Kidney (tissue), 14 donors: ENCODE results near the gene PPIE. TPM values are rescaled to one million over a fixed set of nuclear protein-coding genes. Genes with fewer than 3 reads are reported as not detected.

Source experiments
- DNase-seq, 5 donors: peaks; one replicate each; pipeline ENCODE4 v3.0.0-alpha.2; 2013 to 2020
- FAIRE-seq: peaks from 2 replicates; lab custom pipeline; 2012; peaks lifted over from hg19 to GRCh38; lab: Jason Lieb, UNC
- H3K27ac ChIP-seq, 2 donors: one replicate each; pipeline ENCODE4 v1.7.0; 2013; ENCODE audit warnings: low read depth in 2 of 2, low read length in 2 of 2, inconsistent platforms in 1 of 2
- H3K27me3 ChIP-seq: one replicate; pipeline ENCODE4 v1.7.1; 2013; ENCODE audit warnings: low read length, inconsistent platforms; ENCODE audit not compliant: control insufficient read depth, insufficient read depth
- H3K36me3 ChIP-seq, 3 donors: one replicate each; pipeline versions ENCODE4 v1.7.0 to v1.7.1; 2013; ENCODE audit warnings: low read length in 3 of 3, control low read depth in 1 of 3, inconsistent platforms in 1 of 3; ENCODE audit not compliant: insufficient read depth in 3 of 3, control insufficient read depth in 2 of 3
- H3K4me1 ChIP-seq, 3 donors: one replicate each; pipeline versions ENCODE4 v1.7.0 to v1.7.1; 2013; ENCODE audit warnings: low read length in 3 of 3, inconsistent platforms in 1 of 3, low read depth in 1 of 3; ENCODE audit not compliant: control insufficient read depth in 2 of 3, insufficient read depth in 2 of 3
- H3K4me3 ChIP-seq, 3 donors: one replicate each; pipeline versions ENCODE4 v1.7.0 to v1.8.1; 2013; ENCODE audit warnings: low read length in 3 of 3, control low read depth in 1 of 3, inconsistent platforms in 1 of 3
- H3K9ac ChIP-seq, 3 donors: one replicate each; pipeline versions ENCODE4 v1.7.0 to v1.7.1; 2013; ENCODE audit warnings: low read length in 3 of 3, control low read depth in 1 of 3, inconsistent platforms in 1 of 3
- H3K9me3 ChIP-seq, 3 donors: one replicate each; pipeline versions ENCODE4 v1.7.0 to v1.7.1; 2013; ENCODE audit warnings: low read length in 3 of 3, control low read depth in 1 of 3, inconsistent platforms in 1 of 3; ENCODE audit not compliant: control insufficient read depth in 2 of 3, insufficient read depth in 1 of 3
- intact Hi-C: fragments of 100-400 bp; cut with DNase I; formaldehyde crosslinking; loops from one replicate; pipeline ENCODE4 v1.11.1; 2022
- polyA plus RNA-seq: library from polyadenylated mRNA; stranded (reverse); fragments of 350-450 nt; fragmentation: Illumina TruSeq; extraction: RNeasy Lipid Tissue Mini Kit (QIAGEN cat#74804); gene quantifications from one replicate; pipeline ENCODE4 v1.2.3, GENCODE V29; 2014; ENCODE audit warnings: low read depth, low replicate concordance; ENCODE audit not compliant: insufficient read depth
- total RNA-seq: library from RNA; stranded (reverse); fragmentation: NEBNext Ultra II Directional; extraction: Animal tissue kit (Norgen Biotek cat#: 25700); gene quantifications from one replicate; pipeline ENCODE4 v1.2.1, GENCODE V29; 2021
- TF ChIP-seq, protein P1 (sequence below): IDR thresholded peaks from 3 replicates; pipeline ENCODE4 v1.5.1; 2012; ENCODE audit warnings: mild to moderate bottlenecking, moderate library complexity, borderline replicate concordance; ENCODE audit not compliant: insufficient read depth; ENCODE audit errors: extremely low read depth
- donor health status: control.
- donor health status: control.
- donor health status: control.
- donor health status: control.
- donor health status: control.
- donor health status: DM: yes; HTN: yes; CAD: no.
- donor health status: Normal renal cell carcinoma (clear cell type).

PPIE gene
- total and polyA plus RNA-seq, 2 donors from 2014 or later: 52.0 to 58.6 TPM

DNA sequence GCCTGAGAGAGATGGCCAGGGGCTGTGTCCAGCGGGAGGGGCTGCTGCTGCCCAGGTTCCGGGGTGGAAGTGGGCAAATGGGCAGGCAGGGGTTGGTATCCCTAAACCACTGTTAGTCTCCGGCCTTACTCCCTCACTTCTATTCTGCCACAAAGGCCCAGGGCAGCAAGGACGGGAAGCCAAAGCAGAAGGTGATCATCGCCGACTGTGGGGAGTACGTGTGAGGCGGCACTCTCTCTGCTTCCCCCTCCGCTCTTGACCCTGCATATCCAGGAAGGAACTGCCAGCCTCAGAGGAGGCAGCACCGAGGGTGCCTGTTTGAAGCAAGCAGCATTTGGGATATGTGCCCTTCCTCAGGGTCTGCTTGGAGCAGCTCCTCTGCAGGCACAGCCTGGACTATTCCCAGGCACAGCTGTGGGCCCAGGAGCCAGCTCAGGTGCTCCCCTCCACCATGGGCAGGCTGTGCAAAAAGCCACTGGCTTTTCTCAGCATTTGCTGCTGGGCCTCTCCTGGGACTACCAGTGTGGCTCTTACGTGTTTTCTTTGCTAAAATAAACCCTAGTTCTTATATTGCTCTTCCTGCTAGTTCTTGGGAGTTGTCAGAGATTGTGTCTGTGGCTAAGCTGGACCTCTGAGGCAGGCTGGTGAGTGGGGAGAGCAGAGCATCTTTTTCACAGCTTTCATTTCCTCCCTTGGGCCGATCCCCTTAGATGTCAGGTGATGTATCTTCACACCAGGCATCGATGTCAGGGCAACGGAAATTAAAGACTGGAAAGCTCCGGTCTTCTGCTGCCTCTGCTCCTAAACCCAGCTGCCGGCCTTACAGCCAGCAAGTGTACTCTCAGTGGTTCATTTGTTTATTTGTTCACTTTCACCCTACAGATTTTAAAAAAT lies 14.7 kb downstream of the PPIE start:
- DNase-seq (peak in 1 of 5 donors; percentile 56), FAIRE-seq (no peak)
- H3K9me3 ChIP-seq: no peaks in the 10 kb centered on the region
- intact Hi-C loops: no loop called here
- H3K4me3 ChIP-seq: no peak overlapping the region
- peaks cover 15 to 64% (median 63%) of the 10 kb centered on the region in 3 donors for H3K36me3 ChIP-seq
- no peak overlapping the region for H3K9ac ChIP-seq
- H3K27me3 ChIP-seq: no peaks in the 10 kb centered on the region
- TF ChIP-seq, protein P1, sequence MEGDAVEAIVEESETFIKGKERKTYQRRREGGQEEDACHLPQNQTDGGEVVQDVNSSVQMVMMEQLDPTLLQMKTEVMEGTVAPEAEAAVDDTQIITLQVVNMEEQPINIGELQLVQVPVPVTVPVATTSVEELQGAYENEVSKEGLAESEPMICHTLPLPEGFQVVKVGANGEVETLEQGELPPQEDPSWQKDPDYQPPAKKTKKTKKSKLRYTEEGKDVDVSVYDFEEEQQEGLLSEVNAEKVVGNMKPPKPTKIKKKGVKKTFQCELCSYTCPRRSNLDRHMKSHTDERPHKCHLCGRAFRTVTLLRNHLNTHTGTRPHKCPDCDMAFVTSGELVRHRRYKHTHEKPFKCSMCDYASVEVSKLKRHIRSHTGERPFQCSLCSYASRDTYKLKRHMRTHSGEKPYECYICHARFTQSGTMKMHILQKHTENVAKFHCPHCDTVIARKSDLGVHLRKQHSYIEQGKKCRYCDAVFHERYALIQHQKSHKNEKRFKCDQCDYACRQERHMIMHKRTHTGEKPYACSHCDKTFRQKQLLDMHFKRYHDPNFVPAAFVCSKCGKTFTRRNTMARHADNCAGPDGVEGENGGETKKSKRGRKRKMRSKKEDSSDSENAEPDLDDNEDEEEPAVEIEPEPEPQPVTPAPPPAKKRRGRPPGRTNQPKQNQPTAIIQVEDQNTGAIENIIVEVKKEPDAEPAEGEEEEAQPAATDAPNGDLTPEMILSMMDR: no peak
- H3K27ac ChIP-seq: no peak overlapping the region
- H3K4me1 ChIP-seq: no peaks in the 10 kb centered on the region

DNA sequence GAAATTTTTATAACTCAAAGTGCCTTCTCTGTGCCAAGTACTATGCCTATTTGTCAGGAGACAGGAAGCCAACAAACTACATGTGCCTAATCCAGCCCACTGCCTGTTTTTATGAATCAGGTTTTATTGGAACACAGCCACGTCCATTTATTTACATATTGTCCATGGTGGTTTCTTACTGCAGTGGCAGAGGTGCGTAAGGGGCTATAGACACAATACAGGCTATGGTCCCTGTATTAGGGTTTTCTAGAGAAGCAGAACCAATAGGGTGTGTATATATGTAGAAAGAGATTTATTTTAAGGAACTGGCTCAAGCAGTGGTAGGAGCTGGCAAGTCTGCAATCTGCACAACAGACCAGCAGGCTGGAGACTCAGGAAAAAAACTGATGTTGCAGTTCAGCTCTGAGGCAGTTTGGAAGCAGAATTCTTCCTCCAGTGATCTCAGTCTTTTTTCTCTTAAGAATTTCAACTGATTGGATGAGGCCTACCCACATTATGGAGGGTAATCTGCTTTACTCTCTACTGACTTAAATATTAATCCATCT lies 15.4 kb downstream of the PPIE start:
- FAIRE-seq: no peak
- H3K4me1 ChIP-seq: no peaks in the 10 kb centered on the region
- H3K27ac ChIP-seq: no peak overlapping the region
- intact Hi-C loops: no loop called here
- no peaks in the 10 kb centered on the region for H3K9me3 ChIP-seq
- DNase-seq: no peak
- H3K9ac ChIP-seq: no peak overlapping the region
- TF ChIP-seq, protein P1: no peak
- no peak overlapping the region for H3K4me3 ChIP-seq
- H3K36me3 ChIP-seq: peaks cover 12 to 62% (median 59%) of the 10 kb centered on the region in 3 donors
- no peaks in the 10 kb centered on the region for H3K27me3 ChIP-seq

DNA sequence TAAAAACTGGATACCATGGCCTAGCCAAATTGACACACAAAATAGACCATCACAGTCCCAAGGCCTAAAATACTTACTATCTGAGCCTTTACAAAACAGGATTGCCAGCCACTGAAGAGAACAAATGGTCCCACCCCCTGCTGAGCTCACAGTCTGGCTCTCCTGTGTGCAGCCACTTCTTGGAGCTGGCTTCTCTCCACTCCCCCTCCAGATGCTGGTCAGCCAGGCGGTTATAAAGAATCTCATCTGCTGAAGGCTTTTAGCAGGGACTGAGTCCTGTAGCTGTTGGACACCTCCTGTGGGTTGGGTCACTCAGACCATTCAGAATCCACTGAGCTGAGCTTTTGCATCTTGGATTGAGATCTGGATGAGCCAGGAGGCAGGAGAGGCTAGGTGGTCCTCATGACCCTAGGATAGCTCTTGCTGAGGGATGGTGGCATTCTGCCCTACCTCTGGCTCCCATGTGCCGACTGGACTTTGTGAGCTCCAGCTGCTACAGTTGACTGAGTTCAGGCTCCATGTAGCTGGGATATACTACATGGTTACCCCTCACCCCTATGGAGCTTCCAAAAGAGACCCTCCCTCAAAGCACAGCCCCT lies 16.3 kb downstream of the PPIE start:
- no peak overlapping the region for H3K27ac ChIP-seq
- no peak overlapping the region for H3K9ac ChIP-seq
- H3K27me3 ChIP-seq: no peaks in the 10 kb centered on the region
- DNase-seq: peak in 2 of 5 donors; percentile 0 to 52
- TF ChIP-seq, protein P1: no peak
- H3K9me3 ChIP-seq: no peaks in the 10 kb centered on the region
- intact Hi-C loops: no loop called here
- no peak for FAIRE-seq
- H3K36me3 ChIP-seq: peaks cover 11 to 57% (median 54%) of the 10 kb centered on the region in 3 donors
- no peak overlapping the region for H3K4me3 ChIP-seq
- no peaks in the 10 kb centered on the region for H3K4me1 ChIP-seq
